Kidney capillary endothelial cell (primary cell): ENCODE measurements around the gene BAD.
"Not testable (repeated sequence)": the region's sequence is repeated elsewhere in the genome, so short reads cannot be mapped to it uniquely, and the experiment has no call there.

Source experiments
- DNase-seq: peaks from one replicate; pipeline ENCODE4 v3.0.0-alpha.2; 2018; ENCODE audit warnings: low spot score

BAD gene

GRCh38 chr11:64314805-64315561 lies 30.5 kb upstream of the BAD start:
- DNase-seq, result no peak

DNA sequence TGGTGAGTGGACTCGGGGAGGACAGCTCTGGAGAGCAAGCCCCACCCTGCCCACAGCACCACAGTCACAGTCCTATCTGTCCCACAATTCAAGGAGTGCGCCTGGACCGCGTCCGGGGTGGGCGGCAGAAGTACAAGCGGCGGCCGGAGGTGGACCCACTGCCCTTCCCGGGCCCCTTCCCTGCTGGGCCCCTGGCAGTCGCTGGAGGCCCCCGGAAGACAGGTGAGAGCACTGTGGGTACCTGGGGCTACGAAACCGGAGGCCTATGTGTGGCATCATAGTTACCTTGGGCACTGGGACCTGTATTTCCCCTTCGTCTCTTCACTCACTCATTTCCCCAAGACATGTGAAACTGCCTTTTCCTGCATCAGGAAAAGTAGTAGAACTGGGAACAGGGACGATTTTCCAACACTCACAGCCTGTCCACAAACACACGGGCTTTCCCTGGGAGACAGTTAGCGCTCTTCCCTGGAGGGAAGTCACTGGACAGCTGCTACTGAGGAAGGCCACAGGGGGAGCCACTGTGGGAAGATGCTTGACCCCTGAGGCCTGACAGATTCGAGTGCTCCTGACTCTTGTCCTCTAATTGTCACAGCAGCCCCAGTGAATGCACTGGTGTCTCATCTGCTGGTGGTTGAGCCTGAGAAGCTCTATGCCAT lies 29.8 kb upstream of the BAD start:
- DNase-seq, result no peak

GRCh38 chr11:64313491-64314145 lies 29.2 kb upstream of the BAD start:
- no peak for DNase-seq

DNA sequence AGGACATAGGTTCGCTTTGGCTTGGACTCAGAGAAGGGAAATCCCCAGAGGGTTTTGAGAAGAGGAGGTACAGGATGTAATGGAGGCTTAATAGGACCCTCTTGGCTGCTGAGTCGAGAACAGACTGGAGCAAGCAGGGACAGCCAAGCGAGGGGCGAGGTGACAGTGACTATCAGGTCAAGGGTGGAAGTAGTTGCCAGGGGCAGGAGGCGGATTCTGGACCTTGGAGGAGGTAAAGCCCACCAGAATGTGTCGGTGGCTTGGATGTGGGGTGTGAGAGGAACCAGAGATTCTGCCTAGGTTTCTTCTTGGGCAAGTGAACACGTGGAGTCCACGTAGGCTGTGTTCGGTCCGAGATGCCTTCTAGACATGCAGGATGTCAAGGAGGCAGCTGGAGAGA lies 28.5 kb upstream of the BAD start:
- no peak for DNase-seq

DNA sequence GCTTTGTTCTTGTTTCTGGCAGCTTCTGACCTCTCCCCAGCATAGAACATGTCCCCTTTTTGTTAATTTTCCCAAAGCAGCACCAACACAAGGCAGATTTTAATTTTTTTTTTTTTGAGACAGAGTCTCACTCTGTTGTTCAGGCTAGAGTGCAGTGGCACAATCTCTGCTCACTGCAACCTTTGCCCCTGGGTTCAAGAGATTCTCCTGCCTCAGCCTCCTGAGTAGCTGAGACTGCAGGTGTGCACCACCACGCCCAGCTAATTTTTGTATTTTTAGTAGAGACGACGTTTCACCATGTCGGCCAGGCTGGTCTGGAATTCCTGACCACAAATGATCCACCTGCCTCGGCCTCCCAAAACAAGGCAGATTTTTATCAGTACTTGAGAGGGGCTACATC lies 23.3 kb upstream of the BAD start:
- DNase-seq, result not testable (repeated sequence)

- DNase-seq, result no peak
Observed at GRCh38 chr11:64306876-64307622, 22.6 kb upstream of the BAD start.

DNA sequence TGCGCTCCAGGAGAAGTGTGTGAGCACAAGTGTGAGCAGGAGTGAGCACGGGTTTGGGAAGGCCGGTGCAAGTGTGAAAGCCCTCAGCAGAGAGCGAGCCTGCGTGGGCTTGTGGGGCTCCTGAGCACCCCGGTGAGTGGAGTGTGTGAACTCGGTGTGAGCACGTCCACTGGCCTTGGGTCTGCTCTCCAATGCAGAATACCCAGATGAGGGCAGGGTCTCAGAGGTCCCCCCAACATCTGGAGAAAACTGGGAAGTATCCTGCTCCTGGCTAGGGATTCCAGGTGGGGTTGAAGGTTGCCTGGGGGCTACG lies 22.1 kb upstream of the BAD start:
- DNase-seq, result no peak

DNA sequence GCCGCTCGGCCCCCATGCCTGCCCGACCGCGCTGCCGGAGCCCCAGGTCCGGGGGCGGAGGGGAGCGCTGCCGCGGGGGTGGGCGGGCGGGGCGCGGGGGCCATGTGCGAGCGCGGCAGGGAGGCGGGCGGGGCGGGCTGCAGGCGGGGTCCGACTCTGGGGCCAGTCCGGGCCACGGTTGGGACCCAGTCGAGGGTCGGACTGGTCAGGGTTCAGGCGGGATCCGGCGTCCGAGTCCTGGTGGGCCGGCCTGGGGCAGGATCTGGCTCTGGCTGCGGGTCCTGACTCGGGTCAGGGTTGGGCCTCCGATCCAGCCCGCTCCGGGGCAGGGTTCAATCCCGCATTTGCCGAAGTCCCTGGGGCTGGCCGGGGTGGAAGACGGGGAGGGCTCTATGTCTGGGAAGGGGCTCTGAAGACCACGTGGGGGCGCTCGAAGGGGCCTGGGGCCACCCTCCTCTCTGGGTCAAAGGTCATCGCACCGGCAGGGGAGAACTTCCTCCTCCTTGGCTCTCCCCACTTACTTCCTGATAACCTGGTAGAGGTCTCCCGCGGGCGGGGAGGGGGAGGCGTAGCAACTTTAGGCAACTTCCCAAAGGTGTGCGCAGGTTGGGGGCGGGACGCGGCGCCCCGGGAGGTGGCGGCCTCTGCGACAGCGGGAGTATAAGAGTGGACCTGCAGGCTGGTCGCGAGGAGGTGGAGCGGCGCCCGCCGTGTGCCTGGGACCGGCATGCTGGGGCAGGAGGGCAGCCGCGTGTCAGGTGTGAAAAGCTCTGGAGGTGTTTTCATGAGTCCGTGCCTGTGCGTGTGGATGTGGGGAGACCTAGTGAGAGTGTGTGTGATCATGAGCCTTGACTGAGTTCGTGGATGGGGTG lies 21.5 kb upstream of the BAD start:
- DNase-seq, result no peak

DNA sequence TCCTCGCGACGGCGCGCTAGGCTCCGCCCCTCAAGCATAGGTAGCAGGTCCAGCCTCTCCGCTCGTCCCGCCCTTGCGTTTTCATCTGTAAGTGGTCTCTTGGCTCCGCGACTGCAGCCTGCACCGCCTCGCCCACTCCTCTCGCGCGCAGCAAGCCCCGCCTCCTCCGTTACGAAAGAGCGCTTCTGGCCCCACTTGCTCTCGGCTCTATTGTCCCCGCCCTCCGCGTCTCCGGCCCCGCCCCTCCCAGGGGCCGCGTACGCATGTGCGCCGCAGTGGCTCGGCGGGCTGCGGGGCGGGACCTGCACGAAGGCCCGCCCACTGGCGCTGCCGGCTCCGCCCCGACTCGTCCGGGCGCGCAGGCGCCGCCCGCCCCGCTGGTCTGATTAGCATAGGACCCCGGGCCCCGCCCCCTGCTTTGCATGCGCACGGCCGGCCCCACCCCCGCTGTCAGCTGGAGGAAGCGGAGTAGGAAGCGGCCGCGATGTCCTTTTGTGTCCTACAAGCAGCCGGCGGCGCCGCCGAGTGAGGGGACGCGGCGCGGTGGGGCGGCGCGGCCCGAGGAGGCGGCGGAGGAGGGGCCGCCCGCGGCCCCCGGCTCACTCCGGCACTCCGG lies 20.7 kb upstream of the BAD start, which contains the start of gene ESRRA:
TSS of gene ESRRA (plus strand) at position 450 of the 616 bp plus-strand sequence. CDS start 1,656 bp downstream, outside the sequence.
- peak; percentile 97 for DNase-seq

DNA sequence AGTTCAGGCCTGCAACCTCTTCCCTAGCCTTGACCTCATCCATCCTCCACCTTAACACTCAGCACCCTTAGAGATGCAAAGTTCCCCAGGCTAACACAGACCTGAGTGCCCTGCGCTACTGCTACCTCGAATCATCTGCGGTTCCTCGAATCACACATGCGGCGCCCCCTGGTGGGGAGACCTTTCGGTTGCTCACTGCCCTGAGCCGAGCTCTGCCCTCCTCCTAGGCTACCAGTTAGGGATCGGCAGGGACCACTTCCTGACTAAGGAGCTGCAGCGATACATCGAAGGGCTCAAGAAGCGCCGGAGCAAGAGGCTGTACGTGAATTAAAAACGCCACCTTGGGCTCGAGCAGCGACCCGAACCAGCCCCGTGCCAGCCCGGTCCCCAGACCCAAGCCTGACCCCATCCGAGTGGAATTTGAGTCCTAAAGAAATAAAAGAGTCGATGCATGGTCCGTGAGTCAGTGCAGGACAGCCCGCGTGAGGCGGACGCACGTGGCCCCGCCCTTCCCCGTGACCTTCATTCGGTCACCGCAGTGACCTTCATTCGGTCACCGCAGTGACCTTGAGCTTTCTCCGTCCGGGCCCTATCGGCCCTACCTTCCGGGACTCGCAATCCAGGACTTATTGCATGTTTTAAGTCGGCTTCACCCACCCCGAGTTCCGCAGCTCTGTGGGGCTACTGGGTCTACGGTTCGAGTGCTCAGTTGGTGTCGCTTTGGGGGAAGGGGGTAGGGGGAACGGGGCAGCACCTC lies 20.0 kb upstream of the BAD start:
- DNase-seq, result peak; percentile 88

DNA sequence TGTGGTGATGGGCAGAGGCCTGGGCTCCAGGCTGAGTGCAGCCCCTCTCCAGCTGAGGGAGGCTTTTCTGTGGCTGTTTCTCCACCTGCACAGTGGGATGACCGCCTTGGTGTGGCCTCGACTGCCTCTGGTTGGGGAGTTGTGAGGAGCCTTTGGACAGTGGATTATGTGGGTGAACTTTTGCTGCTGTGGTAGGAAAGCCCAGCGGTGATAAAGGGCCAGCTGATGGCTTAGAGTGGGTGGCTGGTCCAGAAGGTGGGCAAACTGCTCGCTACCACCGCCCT lies 19.5 kb upstream of the BAD start:
- no peak for DNase-seq

GRCh38 chr11:64303109-64304031 lies 18.9 kb upstream of the BAD start:
- DNase-seq, result no peak

GRCh38 chr11:64299847-64300648 lies 15.6 kb upstream of the BAD start, which contains the start of gene CATSPERZ:
TSS of gene CATSPERZ (plus strand) at chr11:64300358. CDS start at chr11:64300411, 53 bp downstream.
- DNase-seq, result no peak

GRCh38 chr11:64298966-64299846 lies 14.7 kb upstream of the BAD start:
- DNase-seq, result no peak

DNA sequence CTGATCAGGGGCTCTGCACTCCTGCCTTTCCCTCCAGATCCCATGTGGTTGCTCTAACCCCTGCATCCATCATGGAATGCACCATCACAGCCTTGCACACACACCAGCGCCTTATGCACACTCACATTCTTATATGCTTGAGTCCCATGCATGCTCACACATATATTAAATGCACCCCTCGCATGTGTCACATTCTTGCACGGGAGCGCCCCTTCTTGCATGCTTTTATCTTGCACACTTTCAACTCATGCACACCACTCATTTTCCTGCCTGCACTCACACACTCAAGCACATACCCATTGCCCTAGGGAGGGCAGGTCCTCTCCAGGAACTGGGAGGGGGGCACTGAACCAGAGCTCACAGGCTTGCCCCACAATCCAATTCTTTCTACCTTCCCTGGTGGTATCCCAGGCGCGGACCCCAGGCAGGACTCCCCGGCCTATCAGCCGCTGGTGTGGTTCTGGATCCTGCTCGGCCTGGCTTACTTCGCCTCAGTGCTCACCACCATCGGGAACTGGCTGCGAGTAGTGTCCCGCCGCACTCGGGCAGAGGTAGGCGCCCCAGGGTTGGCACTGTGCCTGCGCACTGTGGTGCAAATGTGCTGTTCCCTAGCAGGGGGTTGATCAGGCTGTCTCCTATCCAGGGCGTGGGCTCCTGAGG lies 13.4 kb upstream of the BAD start:
- DNase-seq, result no peak

- DNase-seq, result no peak
Observed at GRCh38 chr11:64296830-64297698, 12.6 kb upstream of the BAD start.
